ENCODE data around the gene NPIPB8.
"Not testable (repeated sequence)": the region's sequence is repeated elsewhere in the genome, so short reads cannot be mapped to it uniquely, and the experiment has no call there.

DNA sequence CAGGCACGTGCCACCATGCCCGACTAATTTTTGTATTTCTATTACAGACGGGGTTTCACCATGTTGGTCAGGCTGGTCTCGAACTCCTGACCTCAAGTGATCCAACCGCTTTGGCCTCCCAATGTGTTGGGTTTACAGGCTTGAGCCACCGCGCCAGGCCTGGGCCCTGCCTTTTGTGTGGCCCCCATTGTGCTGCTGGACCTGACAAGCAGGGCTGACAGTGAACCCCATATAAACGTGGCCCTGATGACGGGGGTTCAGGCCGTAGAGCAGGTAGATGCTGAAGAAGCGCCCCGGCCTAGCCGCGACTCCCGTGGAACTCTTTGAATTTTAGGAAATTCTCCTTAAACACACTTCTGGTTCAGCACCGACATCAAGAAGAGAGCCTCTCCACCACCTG lies 23.3 kb upstream of the NPIPB8 start:
- TF ChIP-seq, protein P1, sequence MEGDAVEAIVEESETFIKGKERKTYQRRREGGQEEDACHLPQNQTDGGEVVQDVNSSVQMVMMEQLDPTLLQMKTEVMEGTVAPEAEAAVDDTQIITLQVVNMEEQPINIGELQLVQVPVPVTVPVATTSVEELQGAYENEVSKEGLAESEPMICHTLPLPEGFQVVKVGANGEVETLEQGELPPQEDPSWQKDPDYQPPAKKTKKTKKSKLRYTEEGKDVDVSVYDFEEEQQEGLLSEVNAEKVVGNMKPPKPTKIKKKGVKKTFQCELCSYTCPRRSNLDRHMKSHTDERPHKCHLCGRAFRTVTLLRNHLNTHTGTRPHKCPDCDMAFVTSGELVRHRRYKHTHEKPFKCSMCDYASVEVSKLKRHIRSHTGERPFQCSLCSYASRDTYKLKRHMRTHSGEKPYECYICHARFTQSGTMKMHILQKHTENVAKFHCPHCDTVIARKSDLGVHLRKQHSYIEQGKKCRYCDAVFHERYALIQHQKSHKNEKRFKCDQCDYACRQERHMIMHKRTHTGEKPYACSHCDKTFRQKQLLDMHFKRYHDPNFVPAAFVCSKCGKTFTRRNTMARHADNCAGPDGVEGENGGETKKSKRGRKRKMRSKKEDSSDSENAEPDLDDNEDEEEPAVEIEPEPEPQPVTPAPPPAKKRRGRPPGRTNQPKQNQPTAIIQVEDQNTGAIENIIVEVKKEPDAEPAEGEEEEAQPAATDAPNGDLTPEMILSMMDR (IDR thresholded peaks at IDR 0.05; ENCODE audit: extremely low read depth in 1 of 2, insufficient read depth in 1 of 2, low read depth in 1 of 2, low read length in 2 of 2) = not testable (repeated sequence)
- TF ChIP-seq POLR2AphosphoS5 (IDR thresholded peaks at IDR 0.05; ENCODE audit: insufficient read depth, low read depth, low read length); JUN (IDR thresholded peaks at IDR 0.05; ENCODE audit: borderline replicate concordance, insufficient read depth, insufficient read length, low read depth); EZH2 (IDR thresholded peaks at IDR 0.05; ENCODE audit: borderline replicate concordance, low read depth, low read length, severe bottlenecking); POLR2A (IDR thresholded peaks at IDR 0.05; ENCODE audit: low read depth, low read length); MYC (IDR thresholded peaks at IDR 0.05; ENCODE audit: low read depth, low read length); FOS (IDR thresholded peaks at IDR 0.05; ENCODE audit: borderline replicate concordance, insufficient read depth, low read length): not testable (repeated sequence)
- TF ChIP-seq, protein P2, sequence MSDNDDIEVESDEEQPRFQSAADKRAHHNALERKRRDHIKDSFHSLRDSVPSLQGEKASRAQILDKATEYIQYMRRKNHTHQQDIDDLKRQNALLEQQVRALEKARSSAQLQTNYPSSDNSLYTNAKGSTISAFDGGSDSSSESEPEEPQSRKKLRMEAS (IDR thresholded peaks at IDR 0.05; ENCODE audit: insufficient read depth, insufficient read length) = not testable (repeated sequence)
